SU-DHL-6 (cell line): ENCODE results near the gene ZNF488.

Experiments used
- H2AFZ ChIP-seq: fragments of 200-600 bp; sonication (generic); 2 replicates; pipeline ENCODE4 v1.6.1; 2014; ENCODE audit warnings: low read depth, mild to moderate bottlenecking, moderate library complexity, mixed read lengths, antibody characterized with exemption, low read length; ENCODE audit not compliant: severe bottlenecking
- H3F3A ChIP-seq: fragments of 200-600 bp; shearing (Covaris generic); 2 replicates; pipeline ENCODE4 v1.6.0; 2016; ENCODE audit warnings: antibody characterized with exemption, mild to moderate bottlenecking; ENCODE audit not compliant: insufficient read depth
- H3K27ac ChIP-seq: fragments of 200-600 bp; sonication (generic); 2 replicates; pipeline ENCODE4 v1.5.1; 2016; ENCODE audit warnings: low read depth, mild to moderate bottlenecking, low read length, moderate library complexity, mixed read lengths
- H3K27me3 ChIP-seq: fragments of 200-600 bp; sonication (generic), shearing (Covaris generic); 2 replicates; pipeline ENCODE4 v1.6.0; 2014; ENCODE audit warnings: mild to moderate bottlenecking, low read length
- H3K36me3 ChIP-seq: fragments of 200-600 bp; sonication (generic); 2 replicates; pipeline ENCODE4 v1.6.1; 2014; ENCODE audit warnings: mild to moderate bottlenecking, low read length, mixed read lengths
- H3K4me2 ChIP-seq: fragments of 300-600, 200-600 bp; shearing (Covaris generic), sonication (generic); 2 replicates; pipeline ENCODE4 v1.6.0; 2014; ENCODE audit warnings: low read length, low read depth, mild to moderate bottlenecking; ENCODE audit not compliant: poor library complexity, severe bottlenecking
- H3K4me3 ChIP-seq: fragments of 200-600 bp; sonication (generic); 2 replicates; pipeline ENCODE4 v1.5.1; 2014; ENCODE audit warnings: antibody characterized with exemption, low read length, mild to moderate bottlenecking, mixed read lengths; ENCODE audit not compliant: insufficient read depth, poor library complexity, severe bottlenecking
- H3K79me2 ChIP-seq: fragments of 200-600 bp; sonication (generic); 2 replicates; pipeline ENCODE4 v1.6.1; 2014; ENCODE audit warnings: mild to moderate bottlenecking, low read length, moderate library complexity; ENCODE audit not compliant: insufficient read depth
- H3K9ac ChIP-seq: fragments of 200-600 bp; sonication (generic); 2 replicates; pipeline ENCODE4 v1.7.0; 2014; ENCODE audit warnings: mild to moderate bottlenecking, low read length
- H3K9me2 ChIP-seq: fragments of 200-600 bp; sonication (generic); replicated peaks from 2 replicates; pipeline ENCODE4 v1.6.1; 2014; ENCODE audit warnings: low read length; ENCODE audit not compliant: insufficient read depth
- H3K9me3 ChIP-seq: fragments of 200-600 bp; sonication (generic); 2 replicates; pipeline ENCODE4 v1.6.1; 2014; ENCODE audit warnings: low read length, mixed read lengths; ENCODE audit not compliant: insufficient read depth
- H4K20me1 ChIP-seq: fragments of 200-600 bp; sonication (generic); 2 replicates; pipeline ENCODE4 v1.6.1; 2014; ENCODE audit warnings: low read depth, mild to moderate bottlenecking, antibody characterized with exemption, low read length, moderate library complexity, mixed read lengths
- CTCF ChIP-seq: fragments of 200-600 bp; sonication (generic); IDR thresholded peaks from one replicate; pipeline ENCODE4 v1.5.1; 2017; ENCODE audit warnings: antibody characterized with exemption, mild to moderate bottlenecking, low read length, moderate library complexity; ENCODE audit not compliant: insufficient read depth, poor library complexity, severe bottlenecking
- EZH2phosphoT487 ChIP-seq: fragments of 200-600 bp; sonication (generic), shearing (Covaris generic); conservative IDR thresholded peaks from 2 replicates; pipeline ENCODE4 v1.6.1; 2018; ENCODE audit warnings: mild to moderate bottlenecking, antibody characterized with exemption, low read length, moderate library complexity, mixed read lengths

Gene ZNF488

GRCh38 chr10:47370878-47371277 is 13.2 kb downstream of the ZNF488 start:
- Histone ChIP-seq H2AFZ (no peak overlapping the region), H4K20me1 (no peaks in the 10 kb centered on the region), H3K9ac (no peak overlapping the region), H3K36me3 (no peaks in the 10 kb centered on the region), H3K27me3 (no peaks in the 10 kb centered on the region), H3K9me3 (no peaks in the 10 kb centered on the region), H3K79me2 (no peaks in the 10 kb centered on the region), H3K27ac (no peak overlapping the region), H3K9me2 (no peaks in the 10 kb centered on the region), H3K4me3 (no peak overlapping the region), H3F3A (no peaks in the 10 kb centered on the region), H3K4me2 (no peak overlapping the region)
- TF ChIP-seq CTCF (no peak), EZH2phosphoT487 (no peak)

- no peaks in the 10 kb centered on the region for H4K20me1 ChIP-seq
- no peaks in the 10 kb centered on the region for H3K36me3 ChIP-seq
- no peak overlapping the region for H3K4me2 ChIP-seq
- no peaks in the 10 kb centered on the region for H3K9me2 ChIP-seq
- H3K79me2 ChIP-seq, result no peaks in the 10 kb centered on the region
- TF ChIP-seq EZH2phosphoT487 (no peak), CTCF (no peak)
- H2AFZ ChIP-seq, result no peak overlapping the region
- no peak overlapping the region for H3K27ac ChIP-seq
- H3F3A ChIP-seq, result no peaks in the 10 kb centered on the region
- no peaks in the 10 kb centered on the region for H3K9me3 ChIP-seq
- no peaks in the 10 kb centered on the region for H3K27me3 ChIP-seq
- no peak overlapping the region for H3K9ac ChIP-seq
- H3K4me3 ChIP-seq, result no peak overlapping the region
Measured at GRCh38 chr10:47370015-47370767, 13.9 kb downstream of the ZNF488 start.

GRCh38 chr10:47369251-47369894 is 14.7 kb downstream of the ZNF488 start:
- Histone ChIP-seq H3K27ac (no peak overlapping the region), H3K79me2 (no peaks in the 10 kb centered on the region), H4K20me1 (no peaks in the 10 kb centered on the region), H3K9ac (no peak overlapping the region), H3K36me3 (no peaks in the 10 kb centered on the region), H3K27me3 (no peaks in the 10 kb centered on the region), H3K4me2 (no peak overlapping the region), H3K9me2 (no peaks in the 10 kb centered on the region), H2AFZ (no peak overlapping the region), H3F3A (no peaks in the 10 kb centered on the region), H3K9me3 (no peaks in the 10 kb centered on the region), H3K4me3 (no peak overlapping the region)
- TF ChIP-seq EZH2phosphoT487 (no peak), CTCF (no peak)
